Measurements from ENCODE around the gene NGEF.

DNA sequence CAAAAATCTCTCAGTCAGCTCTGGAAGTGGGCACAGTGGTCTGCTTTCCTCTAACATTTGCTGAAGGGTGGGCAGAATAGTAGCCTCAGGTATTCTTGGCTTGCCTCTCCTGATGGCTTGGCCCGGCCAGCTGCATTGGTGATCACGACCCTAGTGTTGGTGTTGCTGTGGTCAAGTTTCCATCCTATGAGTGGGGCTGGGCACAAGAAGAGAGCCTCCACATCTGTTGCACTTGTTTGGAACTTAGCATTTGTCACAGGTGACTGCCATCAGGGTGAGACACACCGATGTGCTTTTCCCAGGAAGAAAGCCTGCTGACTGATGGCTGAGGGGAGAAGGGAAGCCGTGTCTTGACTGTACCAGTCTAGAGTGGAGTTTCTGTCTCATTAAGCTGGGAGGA is 176.1 kb downstream of the NGEF start:
- TF ChIP-seq EZH2 (IDR thresholded peaks at IDR 0.05; ENCODE audit: low read length, missing control alignments), result no peak
- TF ChIP-seq, protein P1, sequence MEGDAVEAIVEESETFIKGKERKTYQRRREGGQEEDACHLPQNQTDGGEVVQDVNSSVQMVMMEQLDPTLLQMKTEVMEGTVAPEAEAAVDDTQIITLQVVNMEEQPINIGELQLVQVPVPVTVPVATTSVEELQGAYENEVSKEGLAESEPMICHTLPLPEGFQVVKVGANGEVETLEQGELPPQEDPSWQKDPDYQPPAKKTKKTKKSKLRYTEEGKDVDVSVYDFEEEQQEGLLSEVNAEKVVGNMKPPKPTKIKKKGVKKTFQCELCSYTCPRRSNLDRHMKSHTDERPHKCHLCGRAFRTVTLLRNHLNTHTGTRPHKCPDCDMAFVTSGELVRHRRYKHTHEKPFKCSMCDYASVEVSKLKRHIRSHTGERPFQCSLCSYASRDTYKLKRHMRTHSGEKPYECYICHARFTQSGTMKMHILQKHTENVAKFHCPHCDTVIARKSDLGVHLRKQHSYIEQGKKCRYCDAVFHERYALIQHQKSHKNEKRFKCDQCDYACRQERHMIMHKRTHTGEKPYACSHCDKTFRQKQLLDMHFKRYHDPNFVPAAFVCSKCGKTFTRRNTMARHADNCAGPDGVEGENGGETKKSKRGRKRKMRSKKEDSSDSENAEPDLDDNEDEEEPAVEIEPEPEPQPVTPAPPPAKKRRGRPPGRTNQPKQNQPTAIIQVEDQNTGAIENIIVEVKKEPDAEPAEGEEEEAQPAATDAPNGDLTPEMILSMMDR (conservative IDR thresholded peaks at IDR 0.05 in 1 of 2, IDR thresholded peaks at IDR 0.05 in 1 of 2; ENCODE audit: low read depth in 1 of 2, low read length in 2 of 2), result no peak

All from fibroblast of lung (primary cell).